ENCODE measurements around the gene IL26.

DNA sequence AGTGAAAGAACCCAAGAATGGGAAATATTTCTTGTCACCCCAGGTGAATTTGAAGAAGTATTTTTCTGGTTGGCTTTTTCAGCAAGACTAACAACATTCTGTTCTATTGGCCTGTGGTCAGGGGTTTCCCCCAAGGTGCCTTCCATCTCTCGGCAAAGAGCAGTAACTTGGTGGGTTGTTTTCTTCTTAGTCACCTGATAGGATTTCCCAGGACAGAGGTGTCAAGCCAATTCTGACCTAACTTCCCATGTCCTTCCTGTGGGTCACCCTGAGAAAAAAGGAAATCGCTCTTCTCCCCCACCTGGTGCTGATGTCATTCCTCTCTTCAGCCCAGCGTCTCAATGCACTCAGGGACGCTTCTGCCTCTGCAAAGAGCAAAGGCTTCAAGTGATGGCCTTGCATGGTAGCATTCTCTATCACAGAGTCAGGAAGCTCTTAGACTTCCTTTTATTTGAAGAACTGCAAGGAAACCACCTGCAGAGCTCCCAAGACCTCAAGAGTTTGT is 50.0 kb downstream of the IL26 start:
- TF ChIP-seq, protein P1, sequence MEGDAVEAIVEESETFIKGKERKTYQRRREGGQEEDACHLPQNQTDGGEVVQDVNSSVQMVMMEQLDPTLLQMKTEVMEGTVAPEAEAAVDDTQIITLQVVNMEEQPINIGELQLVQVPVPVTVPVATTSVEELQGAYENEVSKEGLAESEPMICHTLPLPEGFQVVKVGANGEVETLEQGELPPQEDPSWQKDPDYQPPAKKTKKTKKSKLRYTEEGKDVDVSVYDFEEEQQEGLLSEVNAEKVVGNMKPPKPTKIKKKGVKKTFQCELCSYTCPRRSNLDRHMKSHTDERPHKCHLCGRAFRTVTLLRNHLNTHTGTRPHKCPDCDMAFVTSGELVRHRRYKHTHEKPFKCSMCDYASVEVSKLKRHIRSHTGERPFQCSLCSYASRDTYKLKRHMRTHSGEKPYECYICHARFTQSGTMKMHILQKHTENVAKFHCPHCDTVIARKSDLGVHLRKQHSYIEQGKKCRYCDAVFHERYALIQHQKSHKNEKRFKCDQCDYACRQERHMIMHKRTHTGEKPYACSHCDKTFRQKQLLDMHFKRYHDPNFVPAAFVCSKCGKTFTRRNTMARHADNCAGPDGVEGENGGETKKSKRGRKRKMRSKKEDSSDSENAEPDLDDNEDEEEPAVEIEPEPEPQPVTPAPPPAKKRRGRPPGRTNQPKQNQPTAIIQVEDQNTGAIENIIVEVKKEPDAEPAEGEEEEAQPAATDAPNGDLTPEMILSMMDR (IDR thresholded peaks at IDR 0.05) = no peak
- TF ChIP-seq POLR2A (IDR thresholded peaks at IDR 0.05) (no peak), POLR2AphosphoS5 (IDR thresholded peaks at IDR 0.05) (no peak)

All from upper lobe of left lung (tissue), 4 donors.